ENCODE measurements around the gene LIN7C. TPM values are rescaled to one million over a fixed set of nuclear protein-coding genes. Genes with fewer than 3 reads are reported as not detected.
"Not testable (repeated sequence)": the region's sequence is repeated elsewhere in the genome, so short reads cannot be mapped to it uniquely, and the experiment has no call there.

Gene LIN7C
- total RNA-seq = 342 TPM

GRCh38 chr11:27506200-27507182 lies at the start of gene LIN7C:
Gene LIN7C, minus strand, starts transcription at chr11:27506769. Its CDS starts 17 bp downstream, at chr11:27506752.
- FAIRE-seq = no peak

GRCh38 chr11:27555264-27555663 lies 48.7 kb upstream of the LIN7C start:
- DNase-seq (ENCODE audit: low spot score in 2 of 2) = no peak
- no peak for FAIRE-seq

More at GRCh38 chr11:27506200-27507182, at the start of gene LIN7C:
- peak; percentile 59 to 87 for DNase-seq (ENCODE audit: low spot score in 2 of 2)

DNA sequence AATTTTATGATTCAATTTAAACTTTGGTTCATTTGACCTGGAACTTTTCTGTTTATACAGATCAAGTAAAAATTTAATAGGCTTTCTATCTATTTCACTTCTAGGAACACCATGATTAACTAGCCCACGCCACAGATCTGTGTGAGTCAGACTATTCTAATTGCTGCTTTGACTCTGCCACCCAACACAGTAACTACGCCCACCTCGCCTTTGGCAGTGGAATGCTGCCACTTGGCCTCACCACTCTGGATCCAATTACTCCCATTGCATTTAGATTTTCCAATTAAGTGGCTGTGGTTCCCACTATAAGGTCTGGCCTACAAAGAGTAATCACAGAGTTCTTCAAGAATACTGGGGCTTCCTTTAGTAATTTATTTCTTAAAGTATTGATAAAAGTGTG lies 46.6 kb upstream of the LIN7C start:
- DNase-seq (ENCODE audit: low spot score in 2 of 2) (no peak), FAIRE-seq (no peak)

- DNase-seq (ENCODE audit: low spot score in 2 of 2) = no peak
- FAIRE-seq = no peak
Measured at GRCh38 chr11:27552341-27552740, 45.8 kb upstream of the LIN7C start.

DNA sequence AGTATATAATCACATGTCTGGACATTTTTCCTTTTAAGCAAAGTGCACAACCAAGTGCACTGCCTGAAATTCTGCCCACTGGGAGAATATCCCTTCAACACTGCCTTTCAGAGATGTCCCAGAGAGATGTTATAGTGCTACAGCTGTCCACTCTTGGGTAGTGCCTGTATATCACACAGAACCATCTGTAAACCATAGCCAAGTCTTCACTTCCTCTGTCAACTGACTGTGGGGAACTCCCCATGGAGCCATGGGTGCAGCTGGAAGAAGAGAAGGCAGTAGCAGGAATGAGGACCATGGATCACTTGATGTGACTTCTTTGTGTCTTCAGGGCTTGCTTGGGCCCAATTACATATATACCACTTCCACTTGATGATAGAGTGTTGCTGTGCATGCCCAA lies 44.6 kb upstream of the LIN7C start:
- FAIRE-seq (no peak), DNase-seq (ENCODE audit: low spot score in 2 of 2) (no peak)

- DNase-seq (ENCODE audit: low spot score in 2 of 2) = no peak
- FAIRE-seq = no peak
Measured at GRCh38 chr11:27545946-27546345, 39.4 kb upstream of the LIN7C start.

DNA sequence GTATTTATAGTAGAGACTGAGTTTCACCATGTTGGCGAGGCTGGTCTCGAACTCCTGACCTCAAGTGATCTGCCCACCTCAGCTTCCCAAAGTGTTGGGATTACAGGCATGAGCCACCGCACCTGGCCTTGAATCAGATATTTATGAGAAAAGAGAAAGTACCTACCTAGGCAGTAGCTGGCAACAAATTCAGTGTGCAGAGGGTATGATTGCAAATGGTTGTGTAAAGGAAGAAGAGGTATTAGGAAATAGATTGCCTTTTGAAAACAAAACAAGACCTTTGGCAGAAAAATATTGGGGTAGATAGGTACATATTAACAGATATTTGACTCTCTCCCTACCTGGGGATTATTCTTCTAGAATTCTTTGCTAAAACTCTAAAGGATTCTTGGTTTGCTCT lies 38.5 kb upstream of the LIN7C start:
- FAIRE-seq (no peak), DNase-seq (ENCODE audit: low spot score in 2 of 2) (no peak)

DNA sequence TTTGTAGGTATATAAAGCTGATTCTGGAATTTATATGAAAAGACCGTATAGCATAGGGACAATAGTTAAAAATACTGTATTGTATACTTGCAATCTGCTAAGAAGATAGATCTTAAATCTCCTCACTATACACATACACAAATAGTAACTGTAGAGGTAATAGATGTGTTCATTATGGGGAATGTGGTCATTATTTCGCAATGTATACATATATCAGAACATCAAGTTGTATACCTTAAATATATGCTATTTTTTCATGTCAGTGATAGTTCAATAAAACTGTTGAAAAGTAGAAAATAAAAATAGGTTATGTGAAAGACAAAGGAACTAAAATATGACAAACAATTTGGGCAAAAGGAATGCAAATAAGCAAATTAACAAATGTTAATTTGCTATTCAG lies 35.2 kb upstream of the LIN7C start:
- DNase-seq (ENCODE audit: low spot score in 2 of 2) (no peak), FAIRE-seq (no peak)

DNA sequence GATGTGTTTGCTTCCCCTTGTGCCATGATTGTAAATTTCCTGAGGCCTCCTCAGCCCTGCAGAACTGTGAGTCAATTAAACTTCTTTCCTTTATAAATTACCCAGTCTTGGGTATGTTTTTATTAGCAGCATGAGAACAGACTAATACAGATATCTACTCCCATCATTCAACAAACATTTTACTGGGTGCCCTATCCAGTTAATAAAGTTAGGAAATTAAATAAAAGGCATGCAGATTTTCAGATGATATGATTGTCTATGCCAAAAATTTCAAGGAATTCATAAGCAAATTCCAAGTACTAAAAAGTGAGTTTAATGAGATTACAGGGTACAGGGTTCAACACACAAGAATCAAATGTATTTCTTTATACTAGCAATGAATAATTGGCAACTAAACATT lies 33.5 kb upstream of the LIN7C start:
- FAIRE-seq (no peak), DNase-seq (ENCODE audit: low spot score in 2 of 2) (no peak)

DNA sequence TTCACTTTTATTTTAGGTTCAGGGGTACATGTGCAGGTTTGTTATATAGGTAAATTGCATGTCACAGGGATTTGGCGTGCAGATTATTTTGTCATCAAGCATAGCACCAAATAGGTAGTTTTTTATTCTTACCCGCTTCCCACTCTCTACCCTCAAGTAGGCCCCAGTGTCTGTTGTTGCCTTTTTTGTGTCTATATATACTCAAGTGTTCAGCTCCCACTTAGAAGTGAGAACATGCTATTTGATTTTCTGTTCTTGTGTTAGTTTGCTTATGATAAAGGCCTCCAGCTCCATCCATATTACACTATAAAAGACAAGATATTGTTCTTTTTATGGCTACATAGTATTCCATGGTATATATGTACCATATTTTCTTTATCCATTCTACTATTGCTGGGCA lies 28.5 kb upstream of the LIN7C start:
- no peak for DNase-seq (ENCODE audit: low spot score in 2 of 2)
- no peak for FAIRE-seq

- no peak for DNase-seq (ENCODE audit: low spot score in 2 of 2)
- no peak for FAIRE-seq
Measured at GRCh38 chr11:27532652-27533325, 26.2 kb upstream of the LIN7C start.

- no peak for DNase-seq (ENCODE audit: low spot score in 2 of 2)
- FAIRE-seq = no peak
Measured at GRCh38 chr11:27528712-27529111, 22.1 kb upstream of the LIN7C start.

- no peak for DNase-seq (ENCODE audit: low spot score in 2 of 2)
- no peak for FAIRE-seq
Measured at GRCh38 chr11:27526535-27526934, 20.0 kb upstream of the LIN7C start.

DNA sequence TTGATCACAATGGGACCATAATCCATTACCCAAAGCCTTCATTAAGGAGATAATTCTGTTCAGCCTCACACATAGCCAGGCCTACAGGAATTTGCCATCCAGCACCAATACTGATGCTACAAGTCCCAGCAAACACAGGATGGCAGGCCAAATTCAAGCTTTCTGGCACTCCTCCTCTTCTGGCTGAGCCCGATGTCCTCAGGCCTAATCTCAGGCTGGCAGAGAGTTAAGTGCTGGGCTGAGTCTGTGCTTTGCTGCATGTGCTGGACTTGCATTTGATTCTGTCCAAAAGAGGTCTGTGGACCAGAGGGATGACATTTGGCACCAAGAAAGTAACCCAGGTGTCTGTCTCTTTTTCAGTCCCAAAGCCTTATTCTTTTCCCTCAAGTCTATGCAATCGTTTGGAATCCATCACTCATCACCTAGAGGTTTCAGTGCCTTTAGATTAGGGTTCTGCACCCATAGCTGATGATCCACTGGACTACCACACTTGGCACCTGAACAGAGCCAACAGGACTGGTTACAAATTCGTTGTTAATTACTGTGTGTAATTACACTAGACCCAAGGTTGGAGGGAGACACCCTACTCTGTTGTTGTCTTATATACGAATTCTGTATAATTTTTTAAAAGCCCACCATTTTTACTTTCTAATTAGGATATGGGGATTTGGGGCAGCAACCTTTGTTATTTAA lies 19.4 kb upstream of the LIN7C start:
- DNase-seq (ENCODE audit: low spot score in 2 of 2) (no peak), FAIRE-seq (no peak)

DNA sequence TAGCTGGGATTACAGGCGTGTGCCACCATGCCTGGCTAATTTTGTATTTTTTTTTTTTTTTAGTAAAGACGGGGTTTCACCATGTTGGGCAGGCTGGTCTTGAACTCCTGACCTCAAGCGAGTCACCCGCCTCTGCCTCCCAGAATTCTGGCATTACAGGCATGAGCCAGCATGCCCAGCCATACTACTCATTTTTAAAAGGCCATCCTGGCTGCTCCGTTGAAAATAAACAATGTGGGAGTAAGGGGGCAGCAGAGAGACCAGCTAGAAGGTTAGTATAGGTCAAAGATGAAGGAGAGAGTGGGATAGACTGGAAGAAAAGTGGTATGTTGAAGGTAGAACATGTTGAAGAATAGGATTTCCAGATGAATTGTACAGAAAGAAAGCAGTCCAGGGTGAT lies 17.6 kb upstream of the LIN7C start:
- no peak for FAIRE-seq
- DNase-seq (ENCODE audit: low spot score in 2 of 2) = no peak

GRCh38 chr11:27520226-27520625 lies 13.7 kb upstream of the LIN7C start:
- no peak for FAIRE-seq

GRCh38 chr11:27518518-27518917 lies 11.9 kb upstream of the LIN7C start:
- FAIRE-seq = no peak
- DNase-seq (ENCODE audit: low spot score in 2 of 2) = no peak

More at GRCh38 chr11:27520226-27520625, 13.7 kb upstream of the LIN7C start:
- DNase-seq (ENCODE audit: low spot score in 2 of 2) = no peak

GRCh38 chr11:27517490-27517889 lies 10.9 kb upstream of the LIN7C start:
- DNase-seq (ENCODE audit: low spot score in 2 of 2); FAIRE-seq: not testable (repeated sequence)

DNA sequence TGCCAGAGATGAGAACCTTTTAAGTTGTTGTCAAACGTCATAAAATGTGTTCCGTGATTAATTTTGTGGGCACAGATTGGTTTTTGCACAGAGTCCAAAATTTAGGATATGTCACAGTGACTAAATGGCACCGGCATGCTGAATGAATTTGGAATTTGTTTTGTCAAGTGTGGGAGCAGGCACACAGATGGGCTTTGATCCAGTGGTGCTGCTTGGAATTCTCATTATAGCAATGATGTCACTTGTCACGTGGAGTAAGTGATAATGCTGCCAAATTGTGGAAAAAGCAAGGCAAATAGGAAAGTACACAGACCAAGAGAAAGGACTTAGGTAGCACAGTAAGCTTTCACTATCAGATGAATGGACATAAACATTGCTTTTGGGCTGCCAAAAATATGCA lies 8.0 kb upstream of the LIN7C start:
- FAIRE-seq (no peak), DNase-seq (ENCODE audit: low spot score in 2 of 2) (no peak)

GRCh38 chr11:27514076-27514475 lies 7.5 kb upstream of the LIN7C start:
- DNase-seq (ENCODE audit: low spot score in 2 of 2) (no peak), FAIRE-seq (no peak)

- FAIRE-seq (no peak), DNase-seq (ENCODE audit: low spot score in 2 of 2) (no peak)
Measured at GRCh38 chr11:27513389-27513788, 6.8 kb upstream of the LIN7C start.

Measured in frontal cortex (tissue), 4 donors.